ENCODE measurements around the gene GAPVD1. TPM values are rescaled to one million over a fixed set of nuclear protein-coding genes. Genes with fewer than 3 reads are reported as not detected.

The GAPVD1 gene
- total and polyA plus RNA-seq, 2 of the 13 experiments (the other 11 are each of a cell fraction or from before 2014, with no cell fraction given): 11.1 to 33.2 TPM

- no peak for TF ChIP-seq ARID2 (CRISPR knock-in tag; IDR thresholded peaks at IDR 0.05; ENCODE audit: borderline replicate concordance)
- 0 out of 2 replicates have a peak, but pooled peaks have one; percentile 39 for TF ChIP-seq CAMTA2 (CRISPR knock-in tag; IDR thresholded peaks at IDR 0.05; ENCODE audit: borderline replicate concordance)
- no peak for TF ChIP-seq ZNF337 (CRISPR knock-in tag; IDR thresholded peaks at IDR 0.05; ENCODE audit: borderline replicate concordance, low read depth)
- TF ChIP-seq ZFYVE20 (CRISPR knock-in tag; IDR thresholded peaks at IDR 0.05; ENCODE audit: borderline replicate concordance, low read depth): peak; percentile 68; the same call in 1 of the 2 replicates
- TF ChIP-seq, protein P1, sequence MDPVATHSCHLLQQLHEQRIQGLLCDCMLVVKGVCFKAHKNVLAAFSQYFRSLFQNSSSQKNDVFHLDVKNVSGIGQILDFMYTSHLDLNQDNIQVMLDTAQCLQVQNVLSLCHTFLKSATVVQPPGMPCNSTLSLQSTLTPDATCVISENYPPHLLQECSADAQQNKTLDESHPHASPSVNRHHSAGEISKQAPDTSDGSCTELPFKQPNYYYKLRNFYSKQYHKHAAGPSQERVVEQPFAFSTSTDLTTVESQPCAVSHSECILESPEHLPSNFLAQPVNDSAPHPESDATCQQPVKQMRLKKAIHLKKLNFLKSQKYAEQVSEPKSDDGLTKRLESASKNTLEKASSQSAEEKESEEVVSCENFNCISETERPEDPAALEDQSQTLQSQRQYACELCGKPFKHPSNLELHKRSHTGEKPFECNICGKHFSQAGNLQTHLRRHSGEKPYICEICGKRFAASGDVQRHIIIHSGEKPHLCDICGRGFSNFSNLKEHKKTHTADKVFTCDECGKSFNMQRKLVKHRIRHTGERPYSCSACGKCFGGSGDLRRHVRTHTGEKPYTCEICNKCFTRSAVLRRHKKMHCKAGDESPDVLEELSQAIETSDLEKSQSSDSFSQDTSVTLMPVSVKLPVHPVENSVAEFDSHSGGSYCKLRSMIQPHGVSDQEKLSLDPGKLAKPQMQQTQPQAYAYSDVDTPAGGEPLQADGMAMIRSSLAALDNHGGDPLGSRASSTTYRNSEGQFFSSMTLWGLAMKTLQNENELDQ (CRISPR knock-in tag; IDR thresholded peaks at IDR 0.05; ENCODE audit: borderline replicate concordance): no peak
- no peak for TF ChIP-seq TRAFD1 (CRISPR knock-in tag; IDR thresholded peaks at IDR 0.05; ENCODE audit: borderline replicate concordance)
- TF ChIP-seq GPN1 (CRISPR knock-in tag; IDR thresholded peaks at IDR 0.05; ENCODE audit: borderline replicate concordance): no peak
- 0 out of 2 replicates have a peak, but pooled peaks have one; percentile 73 for TF ChIP-seq GLI4 (CRISPR knock-in tag; IDR thresholded peaks at IDR 0.05; ENCODE audit: borderline replicate concordance)
- TF ChIP-seq, protein P2, sequence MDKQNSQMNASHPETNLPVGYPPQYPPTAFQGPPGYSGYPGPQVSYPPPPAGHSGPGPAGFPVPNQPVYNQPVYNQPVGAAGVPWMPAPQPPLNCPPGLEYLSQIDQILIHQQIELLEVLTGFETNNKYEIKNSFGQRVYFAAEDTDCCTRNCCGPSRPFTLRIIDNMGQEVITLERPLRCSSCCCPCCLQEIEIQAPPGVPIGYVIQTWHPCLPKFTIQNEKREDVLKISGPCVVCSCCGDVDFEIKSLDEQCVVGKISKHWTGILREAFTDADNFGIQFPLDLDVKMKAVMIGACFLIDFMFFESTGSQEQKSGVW (CRISPR knock-in tag; IDR thresholded peaks at IDR 0.05; ENCODE audit: borderline replicate concordance): no peak
- TF ChIP-seq CREM (IDR thresholded peaks at IDR 0.05): no peak
- no peak for TF ChIP-seq CREM (CRISPR knock-in tag; IDR thresholded peaks at IDR 0.05)
- no peak for TF ChIP-seq POLR2AphosphoS5 (IDR thresholded peaks at IDR 0.05; ENCODE audit: low read depth, low read length)
- no peak for TF ChIP-seq MTF2 (CRISPR knock-in tag; IDR thresholded peaks at IDR 0.05; ENCODE audit: borderline replicate concordance)
- no peak for TF ChIP-seq KLF16 (CRISPR knock-in tag; IDR thresholded peaks at IDR 0.05)
- TF ChIP-seq, protein P3, sequence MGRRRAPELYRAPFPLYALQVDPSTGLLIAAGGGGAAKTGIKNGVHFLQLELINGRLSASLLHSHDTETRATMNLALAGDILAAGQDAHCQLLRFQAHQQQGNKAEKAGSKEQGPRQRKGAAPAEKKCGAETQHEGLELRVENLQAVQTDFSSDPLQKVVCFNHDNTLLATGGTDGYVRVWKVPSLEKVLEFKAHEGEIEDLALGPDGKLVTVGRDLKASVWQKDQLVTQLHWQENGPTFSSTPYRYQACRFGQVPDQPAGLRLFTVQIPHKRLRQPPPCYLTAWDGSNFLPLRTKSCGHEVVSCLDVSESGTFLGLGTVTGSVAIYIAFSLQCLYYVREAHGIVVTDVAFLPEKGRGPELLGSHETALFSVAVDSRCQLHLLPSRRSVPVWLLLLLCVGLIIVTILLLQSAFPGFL (CRISPR knock-in tag; IDR thresholded peaks at IDR 0.05): no peak
- no peak for TF ChIP-seq ZNF780A (CRISPR knock-in tag; IDR thresholded peaks at IDR 0.05)
- TF ChIP-seq NAIF1 (CRISPR knock-in tag; IDR thresholded peaks at IDR 0.05; ENCODE audit: borderline replicate concordance): no peak
- TF ChIP-seq SMYD3 (CRISPR knock-in tag; IDR thresholded peaks at IDR 0.05): no peak
- TF ChIP-seq ZBTB7A (CRISPR knock-in tag; IDR thresholded peaks at IDR 0.05): no peak
- TF ChIP-seq, protein P4, sequence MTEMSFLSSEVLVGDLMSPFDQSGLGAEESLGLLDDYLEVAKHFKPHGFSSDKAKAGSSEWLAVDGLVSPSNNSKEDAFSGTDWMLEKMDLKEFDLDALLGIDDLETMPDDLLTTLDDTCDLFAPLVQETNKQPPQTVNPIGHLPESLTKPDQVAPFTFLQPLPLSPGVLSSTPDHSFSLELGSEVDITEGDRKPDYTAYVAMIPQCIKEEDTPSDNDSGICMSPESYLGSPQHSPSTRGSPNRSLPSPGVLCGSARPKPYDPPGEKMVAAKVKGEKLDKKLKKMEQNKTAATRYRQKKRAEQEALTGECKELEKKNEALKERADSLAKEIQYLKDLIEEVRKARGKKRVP (CRISPR knock-in tag; IDR thresholded peaks at IDR 0.05): 0 out of 4 replicates have a peak, but pooled peaks of 1 of the 2 experiments have one; percentile 6
- peak; percentile 76; the same call in 1 of the 2 replicates for TF ChIP-seq ZNF878 (CRISPR knock-in tag; IDR thresholded peaks at IDR 0.05)
These were observed 19.5 kb upstream of the GAPVD1 start (continued) for GRCh38 chr9:125241863-125242739.
